SK-N-SH (cell line): ENCODE measurements around the gene ETV6. TPM values are rescaled to one million over a fixed set of nuclear protein-coding genes. Genes with fewer than 3 reads are reported as not detected.

Source experiments
- CTCF ChIA-PET: fragments of 300-600, 350-600 bp; formaldehyde crosslinking; extraction: SDS; loops from one replicate; lab custom pipeline; 2021; lab: Yijun Ruan, JAX
- POLR2A ChIA-PET: fragments of 350-600 bp; sonication (Branson Sonifier 250); formaldehyde crosslinking; extraction: SDS; loops from one replicate; lab custom pipeline; 2020; ENCODE audit warnings: antibody characterized with exemption, inconsistent platforms; lab: Yijun Ruan, JAX
- DNase-seq: peaks from one replicate; pipeline ENCODE4 v3.0.0; 2012
- H2AFZ ChIP-seq: fragments of 200-600 bp; sonication (generic); 2 replicates; pipeline ENCODE4 v1.8.1; 2016; ENCODE audit warnings: antibody characterized with exemption, mild to moderate bottlenecking, low read depth
- H3F3A ChIP-seq: fragments of 200-600 bp; sonication (generic); replicated peaks from 2 replicates; pipeline ENCODE3; 2016; ENCODE audit warnings: antibody characterized with exemption, mild to moderate bottlenecking; ENCODE audit not compliant: insufficient read depth
- H3K27ac ChIP-seq, 2 experiments: fragments of 200-500 bp in 1 of 2; fragments of 200-600 bp in 1 of 2; sonication (Bioruptor generic) in 1 of 2; sonication (generic), shearing (Covaris generic) in 1 of 2; 2 replicates each; pipeline versions ENCODE4 v1.5.1 to v1.6.1; 2014 to 2016; ENCODE audit warnings: low read depth in 2 of 2, inconsistent platforms in 1 of 2, low read length in 1 of 2, mild to moderate bottlenecking in 1 of 2, mixed read lengths in 1 of 2
- H3K27me3 ChIP-seq: fragments of 200-600 bp; sonication (generic), shearing (Covaris generic); 2 replicates; pipeline ENCODE4 v1.6.1; 2016; ENCODE audit warnings: mixed run types; ENCODE audit not compliant: insufficient read depth
- H3K36me3 ChIP-seq, 2 experiments: fragments of 200-500 bp in 1 of 2; fragments of 200-600 bp in 1 of 2; sonication (Bioruptor generic) in 1 of 2; sonication (generic) in 1 of 2; replicated peaks in 1 of 2; 2 replicates each; pipeline versions ENCODE3 to v1.5.1; 2014 to 2016; ENCODE audit warnings: low read length in 1 of 2, mild to moderate bottlenecking in 1 of 2; ENCODE audit not compliant: insufficient read depth in 2 of 2, control insufficient read depth in 1 of 2
- H3K4me1 ChIP-seq, 2 experiments: fragments of 200-500 bp in 1 of 2; fragments of 200-600 bp in 1 of 2; sonication (Bioruptor generic) in 1 of 2; sonication (generic), shearing (Covaris generic) in 1 of 2; 2 replicates each; pipeline versions ENCODE4 v1.5.1 to v1.6.1; 2014 to 2016; ENCODE audit warnings: low read depth in 1 of 2, low read length in 1 of 2, mixed run types in 1 of 2; ENCODE audit not compliant: insufficient read depth in 2 of 2, control insufficient read depth in 1 of 2
- H3K4me2 ChIP-seq: fragments of 200-600 bp; sonication (generic), shearing (Covaris generic); 2 replicates; pipeline ENCODE4 v1.6.1; 2017; ENCODE audit warnings: mixed run types
- H3K4me3 ChIP-seq, 2 experiments: fragments of 200-500 bp in 1 of 2; fragments of 200-600 bp in 1 of 2; sonication (Bioruptor generic) in 1 of 2; sonication (generic), shearing (Covaris generic) in 1 of 2; 2 replicates each; pipeline versions ENCODE4 v1.5.1 to v1.8.1; 2014 to 2016; ENCODE audit warnings: low read depth in 2 of 2, inconsistent platforms in 1 of 2, low read length in 1 of 2, mild to moderate bottlenecking in 1 of 2, mixed read lengths in 1 of 2, moderate library complexity in 1 of 2
- H3K79me2 ChIP-seq: fragments of 200-600 bp; sonication (generic); 2 replicates; pipeline ENCODE4 v1.8.1; 2017; ENCODE audit warnings: mild to moderate bottlenecking; ENCODE audit not compliant: insufficient read depth
- H3K9ac ChIP-seq: fragments of 200-600 bp; sonication (generic); 2 replicates; pipeline ENCODE4 v1.6.1; 2017; ENCODE audit warnings: mixed run types
- H3K9me2 ChIP-seq: fragments of 200-600 bp; sonication (generic); 2 replicates; pipeline ENCODE4 v1.6.1; 2017; ENCODE audit warnings: mixed run types
- H3K9me3 ChIP-seq: fragments of 200-600 bp; sonication (generic); 2 replicates; pipeline ENCODE4 v1.6.1; 2017; ENCODE audit warnings: mixed run types, mild to moderate bottlenecking, moderate library complexity
- H4K20me1 ChIP-seq: fragments of 200-600 bp; sonication (generic); 2 replicates; pipeline ENCODE4 v1.6.1; 2017; ENCODE audit warnings: mild to moderate bottlenecking, mixed run types; ENCODE audit not compliant: insufficient read depth
- ELF1 ChIP-seq: IDR thresholded peaks from 2 replicates; pipeline ENCODE4 v1.4.0; 2012
- EP300 ChIP-seq, 2 experiments: IDR thresholded peaks; 2 replicates each; pipeline versions ENCODE4 v1.4.0 to v1.6.1; 2012; ENCODE audit warnings: borderline replicate concordance in 1 of 2, low read depth in 1 of 2, low read length in 1 of 2
- EZH2phosphoT487 ChIP-seq: fragments of 200-600 bp; sonication (generic); IDR thresholded peaks from 2 replicates; pipeline ENCODE4 v1.6.1; 2017; ENCODE audit warnings: low read depth, mixed run types, mild to moderate bottlenecking, antibody characterized with exemption, moderate library complexity, borderline replicate concordance
- FOSL2 ChIP-seq: IDR thresholded peaks from 2 replicates; pipeline ENCODE4 v1.4.0; 2012; ENCODE audit warnings: low read depth, mild to moderate bottlenecking, moderate library complexity, borderline replicate concordance
- FOXJ3 ChIP-seq: sonication (generic); formaldehyde crosslinking; IDR thresholded peaks from 2 replicates; pipeline ENCODE4 v1.5.1; 2020; ENCODE audit warnings: mild to moderate bottlenecking, missing genetic modification reagents
- GABPA ChIP-seq: IDR thresholded peaks from 2 replicates; pipeline ENCODE4 v1.4.0; 2012; ENCODE audit warnings: low read depth, mild to moderate bottlenecking
- IRF3 ChIP-seq: fragments of 150-350 bp; IDR thresholded peaks from 2 replicates; pipeline ENCODE4 v1.6.1; 2016; ENCODE audit warnings: mild to moderate bottlenecking, low read depth, low read length
- JUND ChIP-seq: IDR thresholded peaks from 2 replicates; pipeline ENCODE4 v1.4.0; 2012
- MAX ChIP-seq: IDR thresholded peaks from 2 replicates; pipeline ENCODE4 v1.4.0; 2012; ENCODE audit warnings: low read depth
- MEF2A ChIP-seq: IDR thresholded peaks from 2 replicates; pipeline ENCODE4 v1.4.0; 2012; ENCODE audit warnings: low read depth, borderline replicate concordance
- NFIC ChIP-seq: IDR thresholded peaks from 2 replicates; pipeline ENCODE4 v1.4.0; 2012; ENCODE audit warnings: borderline replicate concordance
- POLR2AphosphoS5 ChIP-seq: IDR thresholded peaks from 2 replicates; pipeline ENCODE4 v1.6.1; 2012; ENCODE audit warnings: low read depth, low read length
- RAD21 ChIP-seq: IDR thresholded peaks from 2 replicates; pipeline ENCODE4 v1.6.1; 2012; ENCODE audit warnings: mild to moderate bottlenecking, low read length
- RCOR1 ChIP-seq: fragments of 150-350 bp; IDR thresholded peaks from 2 replicates; pipeline ENCODE4 v1.6.1; 2017; ENCODE audit warnings: antibody characterized with exemption, low read length
- SMC3 ChIP-seq: IDR thresholded peaks from 2 replicates; pipeline ENCODE4 v1.6.1; 2012; ENCODE audit warnings: low read depth, low read length, improper control_type of control experiment
- TAF1 ChIP-seq: IDR thresholded peaks from 2 replicates; pipeline ENCODE4 v1.6.1; 2012; ENCODE audit warnings: low read depth, mild to moderate bottlenecking, low read length, moderate library complexity, borderline replicate concordance
- TCF12 ChIP-seq: IDR thresholded peaks from 2 replicates; pipeline ENCODE4 v1.4.0; 2012
- TEAD4 ChIP-seq: IDR thresholded peaks from 2 replicates; pipeline ENCODE4 v1.4.0; 2012; ENCODE audit warnings: mild to moderate bottlenecking, borderline replicate concordance; ENCODE audit not compliant: insufficient read depth
- USF1 ChIP-seq: IDR thresholded peaks from 2 replicates; pipeline ENCODE4 v1.4.0; 2012; ENCODE audit warnings: low read depth, borderline replicate concordance
- YY1 ChIP-seq: IDR thresholded peaks from 2 replicates; pipeline ENCODE4 v1.4.0; 2012; ENCODE audit warnings: low read depth, mild to moderate bottlenecking
- WGBS: methylation state at CpG from one replicate; pipeline ENCODE4 v1.1.6; 2017; ENCODE audit warnings: low lambda C conversion rate; 5-methylcytosine and 5-hydroxymethylcytosine counted together
- polyA plus RNA-seq, 3 experiments: library from polyadenylated mRNA; depleted of rRNA; stranded (reverse); fragments of >200 nt; gene quantifications; 2 replicates each; pipeline ENCODE4 v1.2.3, GENCODE V29; 2012
- TF ChIP-seq, protein P1 (sequence below): IDR thresholded peaks from 2 replicates; pipeline ENCODE4 v1.6.1; 2012; ENCODE audit warnings: mild to moderate bottlenecking, low read depth, low read length, moderate library complexity
- TF ChIP-seq, protein P2 (sequence below): fragments of 150-350 bp; IDR thresholded peaks from 2 replicates; pipeline ENCODE4 v1.6.1; 2017; ENCODE audit warnings: antibody characterized with exemption, low read length, low read depth, borderline replicate concordance
- TF ChIP-seq, protein P3 (sequence below): IDR thresholded peaks from 2 replicates; pipeline ENCODE4; 2012
- TF ChIP-seq, protein P4 (sequence below): fragments of 200-600 bp; sonication (generic); IDR thresholded peaks from 2 replicates; pipeline ENCODE4 v1.6.1; 2017; ENCODE audit warnings: antibody characterized with exemption, mild to moderate bottlenecking, moderate library complexity

Gene ETV6
- polyA plus RNA-seq, 1 of the 3 experiments (the other 2 are of a cell fraction): 4.0 TPM

- Histone ChIP-seq H3K27me3 (no peaks in the 10 kb centered on the region), H3K9me2 (no peaks in the 10 kb centered on the region), H3K4me2 (peak overlapping the region; percentile 70), H2AFZ (no peak overlapping the region), H3K27ac (peak overlapping the region in 1 of 2 experiments; percentile 90; a peak in 2 of 4 replicates), H4K20me1 (no peaks in the 10 kb centered on the region), H3F3A (peaks cover 25% of the 10 kb centered on the region), H3K9ac (peak overlapping the region; percentile 49; the same call in 1 of the 2 replicates), H3K4me3 (peak overlapping the region in 1 of 2 experiments; percentile 19; a peak in 1 of 4 replicates), H3K9me3 (no peaks in the 10 kb centered on the region), H3K79me2 (peaks cover 25% of the 10 kb centered on the region; the same call in 1 of the 2 replicates), H3K36me3 (peaks cover 0 to 4% of the 10 kb centered on the region in 2 experiments), H3K4me1 (peaks cover 6 to 33% of the 10 kb centered on the region in 2 experiments; a peak in 3 of 4 replicates)
- WGBS: 21% methylated on average over 6 of the region's 7 CpGs
- no peak for DNase-seq
- POLR2A ChIA-PET: interaction anchor here (1.1 kb wide), 1 partner anchor 193 kb away, joined by 3 read pairs; no protein-coding TSS in a partner anchor
- CTCF ChIA-PET: interaction anchor here (1.0 kb wide), 1 partner anchor 20 kb away, joined by 4 read pairs; no protein-coding TSS in a partner anchor
- TF ChIP-seq EZH2phosphoT487: no peak
- TF ChIP-seq TCF12: peak; percentile 83
- TF ChIP-seq YY1: no peak
- peak; percentile 74 for TF ChIP-seq TEAD4
- TF ChIP-seq, protein P1, sequence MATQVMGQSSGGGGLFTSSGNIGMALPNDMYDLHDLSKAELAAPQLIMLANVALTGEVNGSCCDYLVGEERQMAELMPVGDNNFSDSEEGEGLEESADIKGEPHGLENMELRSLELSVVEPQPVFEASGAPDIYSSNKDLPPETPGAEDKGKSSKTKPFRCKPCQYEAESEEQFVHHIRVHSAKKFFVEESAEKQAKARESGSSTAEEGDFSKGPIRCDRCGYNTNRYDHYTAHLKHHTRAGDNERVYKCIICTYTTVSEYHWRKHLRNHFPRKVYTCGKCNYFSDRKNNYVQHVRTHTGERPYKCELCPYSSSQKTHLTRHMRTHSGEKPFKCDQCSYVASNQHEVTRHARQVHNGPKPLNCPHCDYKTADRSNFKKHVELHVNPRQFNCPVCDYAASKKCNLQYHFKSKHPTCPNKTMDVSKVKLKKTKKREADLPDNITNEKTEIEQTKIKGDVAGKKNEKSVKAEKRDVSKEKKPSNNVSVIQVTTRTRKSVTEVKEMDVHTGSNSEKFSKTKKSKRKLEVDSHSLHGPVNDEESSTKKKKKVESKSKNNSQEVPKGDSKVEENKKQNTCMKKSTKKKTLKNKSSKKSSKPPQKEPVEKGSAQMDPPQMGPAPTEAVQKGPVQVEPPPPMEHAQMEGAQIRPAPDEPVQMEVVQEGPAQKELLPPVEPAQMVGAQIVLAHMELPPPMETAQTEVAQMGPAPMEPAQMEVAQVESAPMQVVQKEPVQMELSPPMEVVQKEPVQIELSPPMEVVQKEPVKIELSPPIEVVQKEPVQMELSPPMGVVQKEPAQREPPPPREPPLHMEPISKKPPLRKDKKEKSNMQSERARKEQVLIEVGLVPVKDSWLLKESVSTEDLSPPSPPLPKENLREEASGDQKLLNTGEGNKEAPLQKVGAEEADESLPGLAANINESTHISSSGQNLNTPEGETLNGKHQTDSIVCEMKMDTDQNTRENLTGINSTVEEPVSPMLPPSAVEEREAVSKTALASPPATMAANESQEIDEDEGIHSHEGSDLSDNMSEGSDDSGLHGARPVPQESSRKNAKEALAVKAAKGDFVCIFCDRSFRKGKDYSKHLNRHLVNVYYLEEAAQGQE: no peak
- peak; percentile 50; the same call in 1 of the 2 replicates for TF ChIP-seq POLR2AphosphoS5
- peak; percentile 83 for TF ChIP-seq JUND
- TF ChIP-seq, protein P2, sequence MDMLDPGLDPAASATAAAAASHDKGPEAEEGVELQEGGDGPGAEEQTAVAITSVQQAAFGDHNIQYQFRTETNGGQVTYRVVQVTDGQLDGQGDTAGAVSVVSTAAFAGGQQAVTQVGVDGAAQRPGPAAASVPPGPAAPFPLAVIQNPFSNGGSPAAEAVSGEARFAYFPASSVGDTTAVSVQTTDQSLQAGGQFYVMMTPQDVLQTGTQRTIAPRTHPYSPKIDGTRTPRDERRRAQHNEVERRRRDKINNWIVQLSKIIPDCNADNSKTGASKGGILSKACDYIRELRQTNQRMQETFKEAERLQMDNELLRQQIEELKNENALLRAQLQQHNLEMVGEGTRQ: no peak
- TF ChIP-seq TAF1: no peak
- TF ChIP-seq, protein P3, sequence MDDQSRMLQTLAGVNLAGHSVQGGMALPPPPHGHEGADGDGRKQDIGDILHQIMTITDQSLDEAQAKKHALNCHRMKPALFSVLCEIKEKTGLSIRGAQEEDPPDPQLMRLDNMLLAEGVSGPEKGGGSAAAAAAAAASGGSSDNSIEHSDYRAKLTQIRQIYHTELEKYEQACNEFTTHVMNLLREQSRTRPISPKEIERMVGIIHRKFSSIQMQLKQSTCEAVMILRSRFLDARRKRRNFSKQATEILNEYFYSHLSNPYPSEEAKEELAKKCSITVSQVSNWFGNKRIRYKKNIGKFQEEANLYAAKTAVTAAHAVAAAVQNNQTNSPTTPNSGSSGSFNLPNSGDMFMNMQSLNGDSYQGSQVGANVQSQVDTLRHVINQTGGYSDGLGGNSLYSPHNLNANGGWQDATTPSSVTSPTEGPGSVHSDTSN: peak; percentile 85; the same call in 1 of the 2 replicates
- TF ChIP-seq SMC3: no peak
- no peak for TF ChIP-seq FOXJ3
- no peak for TF ChIP-seq MAX
- no peak for TF ChIP-seq ELF1
- TF ChIP-seq IRF3: no peak
- TF ChIP-seq, protein P4, sequence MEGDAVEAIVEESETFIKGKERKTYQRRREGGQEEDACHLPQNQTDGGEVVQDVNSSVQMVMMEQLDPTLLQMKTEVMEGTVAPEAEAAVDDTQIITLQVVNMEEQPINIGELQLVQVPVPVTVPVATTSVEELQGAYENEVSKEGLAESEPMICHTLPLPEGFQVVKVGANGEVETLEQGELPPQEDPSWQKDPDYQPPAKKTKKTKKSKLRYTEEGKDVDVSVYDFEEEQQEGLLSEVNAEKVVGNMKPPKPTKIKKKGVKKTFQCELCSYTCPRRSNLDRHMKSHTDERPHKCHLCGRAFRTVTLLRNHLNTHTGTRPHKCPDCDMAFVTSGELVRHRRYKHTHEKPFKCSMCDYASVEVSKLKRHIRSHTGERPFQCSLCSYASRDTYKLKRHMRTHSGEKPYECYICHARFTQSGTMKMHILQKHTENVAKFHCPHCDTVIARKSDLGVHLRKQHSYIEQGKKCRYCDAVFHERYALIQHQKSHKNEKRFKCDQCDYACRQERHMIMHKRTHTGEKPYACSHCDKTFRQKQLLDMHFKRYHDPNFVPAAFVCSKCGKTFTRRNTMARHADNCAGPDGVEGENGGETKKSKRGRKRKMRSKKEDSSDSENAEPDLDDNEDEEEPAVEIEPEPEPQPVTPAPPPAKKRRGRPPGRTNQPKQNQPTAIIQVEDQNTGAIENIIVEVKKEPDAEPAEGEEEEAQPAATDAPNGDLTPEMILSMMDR: no peak
- TF ChIP-seq RAD21: no peak
- no peak for TF ChIP-seq MEF2A
- peak; percentile 76 for TF ChIP-seq FOSL2
- no peak for TF ChIP-seq USF1
- peak; percentile 3; the same call in 1 of the 2 replicates for TF ChIP-seq NFIC
- no peak for TF ChIP-seq RCOR1
- no peak for TF ChIP-seq GABPA
- TF ChIP-seq EP300 (IDR thresholded peaks at IDR 0.05; ENCODE audit: borderline replicate concordance in 1 of 2, low read depth in 1 of 2, low read length in 1 of 2): peak in 1 of 2 experiments; percentile 57; a peak in 1 of 4 replicates
These were observed 173.6 kb downstream of the ETV6 start for GRCh38 chr12:11823043-11823442.
